Astrocyte of the hippocampus (primary cell): ENCODE data around the gene NRIP2.

ENCODE experiments used
- DNase-seq: peaks from one replicate; pipeline ENCODE4 v3.0.0; 2011; ENCODE audit warnings: low read depth, low spot score

The NRIP2 gene

DNA sequence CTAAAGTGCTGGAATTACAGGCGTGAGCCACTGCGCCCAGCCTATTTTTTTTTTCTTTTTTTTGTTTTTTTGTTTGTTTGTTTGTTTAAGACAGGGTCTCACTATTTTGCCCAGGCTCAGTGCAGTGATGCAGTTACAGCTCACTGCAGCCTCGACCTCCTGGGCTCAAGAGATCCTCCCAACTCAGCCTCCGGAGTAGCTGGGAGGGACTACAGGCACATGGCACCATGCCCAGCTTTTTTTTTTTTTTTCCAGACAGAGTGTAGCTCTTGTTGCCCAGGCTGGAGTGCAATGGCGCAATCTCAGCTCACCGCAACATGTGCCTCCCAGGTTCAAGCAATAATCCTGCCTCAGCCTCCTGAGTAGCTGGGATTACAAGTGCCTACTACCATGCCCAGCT is 28.1 kb downstream of the NRIP2 start:
- no peak for DNase-seq

- peak; percentile 55 for DNase-seq
Observed at GRCh38 chr12:2805143-2805520, 29.7 kb downstream of the NRIP2 start.

DNA sequence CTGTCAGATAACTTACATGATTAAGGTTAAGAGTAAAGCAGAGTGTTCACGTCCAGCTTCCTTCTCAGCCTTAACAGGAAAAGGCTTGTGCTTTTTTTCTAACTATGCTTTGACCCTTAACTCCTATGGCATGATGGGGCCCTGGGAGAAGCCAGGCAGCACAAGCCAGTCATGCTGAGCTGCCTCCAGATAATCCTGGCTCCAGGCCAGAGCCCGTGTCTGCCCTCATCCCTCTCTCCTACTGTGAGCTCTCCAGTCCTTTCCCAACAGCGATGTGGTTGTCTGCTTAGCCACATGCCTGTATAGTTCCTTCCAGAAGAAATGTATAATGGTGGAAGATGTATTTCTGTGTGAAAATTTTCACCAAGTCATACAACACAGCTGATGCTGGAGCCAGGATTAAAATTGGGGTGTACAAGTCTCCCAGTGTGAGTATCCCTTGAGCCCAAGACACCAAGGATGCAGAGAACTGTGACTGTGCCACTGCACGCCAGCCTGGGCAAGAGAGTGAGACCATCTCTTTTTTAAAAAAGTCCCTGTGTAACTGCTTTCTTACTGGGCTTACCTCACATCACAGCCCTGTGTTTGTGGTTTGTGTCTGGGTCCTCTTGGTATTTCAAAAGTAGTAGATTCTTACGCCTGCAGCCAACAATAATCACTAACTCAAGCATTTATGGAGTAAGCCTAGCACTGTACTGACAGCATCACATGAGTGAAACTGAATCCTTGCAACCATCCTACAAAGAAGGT is 30.3 kb downstream of the NRIP2 start:
- DNase-seq, result peak; percentile 67

GRCh38 chr12:2803635-2804392 is 31.0 kb downstream of the NRIP2 start:
- DNase-seq, result no peak

GRCh38 chr12:2801044-2801783 is 33.6 kb downstream of the NRIP2 start:
- no peak for DNase-seq

GRCh38 chr12:2800046-2800570 is 34.7 kb downstream of the NRIP2 start:
- no peak for DNase-seq

GRCh38 chr12:2797721-2798418 is 37.0 kb downstream of the NRIP2 start:
- DNase-seq, result peak; percentile 50

DNA sequence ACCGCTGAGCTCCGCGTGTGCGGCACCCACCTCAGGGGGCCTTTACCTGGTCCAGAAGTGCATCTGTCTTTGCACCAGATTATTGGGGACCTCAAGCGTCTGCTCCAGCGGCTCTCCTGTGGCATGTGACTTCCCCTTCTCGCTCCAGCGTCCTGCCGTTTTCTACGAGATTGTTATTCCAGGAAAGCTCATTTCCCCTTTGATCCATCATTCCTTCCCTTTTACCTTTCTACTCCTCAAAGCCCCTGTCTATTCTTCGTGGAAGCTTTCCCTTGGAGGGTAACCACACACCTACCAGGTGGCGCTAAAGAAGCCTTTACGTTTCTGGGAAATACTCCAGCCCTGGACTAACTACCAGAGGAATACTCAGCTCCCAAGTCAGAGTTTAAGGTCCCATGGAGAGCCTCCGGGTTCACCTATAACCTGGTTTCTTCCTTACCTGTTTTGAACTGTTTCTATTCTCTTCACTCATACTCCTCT is 38.6 kb downstream of the NRIP2 start:
- DNase-seq, result no peak

DNA sequence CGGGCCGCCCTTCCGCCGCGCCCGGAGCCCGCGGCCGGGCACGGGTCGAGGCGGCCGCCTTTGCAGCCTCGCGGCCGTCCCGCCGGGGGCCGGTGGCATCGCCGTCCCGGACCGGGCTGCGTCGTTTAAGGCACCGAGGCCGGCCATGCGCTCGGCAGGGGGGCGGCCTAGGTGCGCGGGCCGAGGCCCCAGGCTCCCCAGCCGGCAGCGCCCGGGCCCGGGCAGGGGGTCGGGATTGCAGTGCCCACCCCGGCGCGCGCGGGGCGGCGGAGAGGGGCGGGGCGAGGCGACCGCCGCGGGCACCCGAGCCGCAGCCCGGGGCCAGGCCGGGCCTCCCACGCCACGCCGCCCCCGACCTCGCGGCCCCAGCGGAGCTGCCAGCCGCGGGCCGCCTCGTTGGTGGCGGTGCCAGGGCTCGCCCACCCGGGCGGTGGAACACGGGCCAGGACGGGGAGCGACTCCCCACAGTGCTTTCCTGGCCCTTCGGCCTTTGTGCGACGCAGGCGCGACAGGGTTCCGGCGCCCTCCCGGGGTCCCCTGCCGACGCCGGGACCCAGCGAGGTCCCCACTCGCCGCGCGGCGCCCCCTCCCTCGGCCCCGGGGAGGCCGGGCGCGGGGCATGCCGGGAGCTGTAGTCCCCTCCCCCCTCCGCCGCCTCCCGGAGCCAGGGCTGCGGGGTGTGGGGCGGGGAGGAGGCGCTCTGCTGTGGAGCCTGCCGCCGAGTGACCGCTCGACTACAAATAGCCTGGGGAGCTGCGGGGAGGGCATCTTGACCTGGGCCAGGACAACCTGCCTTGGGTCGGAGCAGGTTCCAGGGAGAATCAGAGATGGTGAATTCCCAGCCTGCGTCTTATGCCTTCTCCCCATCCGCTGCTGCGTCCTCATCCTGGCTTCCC is 39.3 kb downstream of the NRIP2 start:
- DNase-seq, result peak; percentile 85

- peak; percentile 94 for DNase-seq
Observed at GRCh38 chr12:2794736-2795289, 40.0 kb downstream of the NRIP2 start, which contains the start of gene FKBP4. FKBP4 (plus strand) TSS chr12:2794970; CDS start chr12:2795140, 170 bp downstream.

DNA sequence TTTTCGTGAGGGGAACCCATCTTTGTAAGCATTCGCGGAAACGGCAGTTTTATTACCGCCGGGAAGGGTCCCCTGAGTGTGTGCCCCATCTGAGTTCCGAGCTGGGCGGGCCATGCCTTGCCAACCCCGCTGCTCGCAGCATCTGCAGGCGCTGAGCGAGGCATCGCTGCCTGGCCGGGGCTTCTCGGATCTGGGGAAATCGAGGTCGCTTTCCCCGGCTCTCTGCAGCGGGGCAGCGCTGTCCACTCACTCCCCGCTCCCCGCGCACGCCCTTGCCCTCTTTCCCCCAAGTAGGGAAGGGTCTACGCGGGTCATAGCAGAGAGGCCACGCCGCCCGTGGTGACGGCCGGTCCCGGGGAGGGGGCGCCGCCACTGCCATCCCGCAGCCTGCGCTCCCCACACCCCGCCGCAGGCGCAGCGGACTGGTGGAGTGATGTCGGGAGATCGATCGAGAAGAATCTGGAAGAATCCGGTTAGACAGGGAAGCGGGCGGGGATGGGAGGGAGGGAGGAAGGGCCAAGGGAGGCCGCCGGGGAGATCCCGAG is 40.6 kb downstream of the NRIP2 start:
- DNase-seq, result peak; percentile 68

DNA sequence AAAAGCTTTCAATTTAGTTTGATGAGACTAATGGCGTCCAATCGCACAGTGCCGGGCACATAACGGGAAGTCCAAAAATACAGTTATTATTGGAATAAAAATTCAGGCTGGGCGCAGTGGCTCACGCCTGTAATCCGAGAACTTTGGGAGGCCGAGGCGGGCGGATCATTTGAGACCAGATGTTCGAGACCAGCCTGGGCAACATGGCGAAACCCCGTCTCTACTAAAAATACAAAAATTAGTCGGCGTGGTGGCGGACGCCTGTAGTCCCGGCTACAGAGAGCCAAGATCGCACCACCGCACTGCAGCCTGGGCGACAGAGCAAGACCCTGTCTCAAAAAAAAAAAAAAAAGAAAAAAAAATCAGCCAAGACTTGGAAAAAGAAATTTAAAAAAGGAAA is 41.3 kb downstream of the NRIP2 start:
- DNase-seq, result no peak

DNA sequence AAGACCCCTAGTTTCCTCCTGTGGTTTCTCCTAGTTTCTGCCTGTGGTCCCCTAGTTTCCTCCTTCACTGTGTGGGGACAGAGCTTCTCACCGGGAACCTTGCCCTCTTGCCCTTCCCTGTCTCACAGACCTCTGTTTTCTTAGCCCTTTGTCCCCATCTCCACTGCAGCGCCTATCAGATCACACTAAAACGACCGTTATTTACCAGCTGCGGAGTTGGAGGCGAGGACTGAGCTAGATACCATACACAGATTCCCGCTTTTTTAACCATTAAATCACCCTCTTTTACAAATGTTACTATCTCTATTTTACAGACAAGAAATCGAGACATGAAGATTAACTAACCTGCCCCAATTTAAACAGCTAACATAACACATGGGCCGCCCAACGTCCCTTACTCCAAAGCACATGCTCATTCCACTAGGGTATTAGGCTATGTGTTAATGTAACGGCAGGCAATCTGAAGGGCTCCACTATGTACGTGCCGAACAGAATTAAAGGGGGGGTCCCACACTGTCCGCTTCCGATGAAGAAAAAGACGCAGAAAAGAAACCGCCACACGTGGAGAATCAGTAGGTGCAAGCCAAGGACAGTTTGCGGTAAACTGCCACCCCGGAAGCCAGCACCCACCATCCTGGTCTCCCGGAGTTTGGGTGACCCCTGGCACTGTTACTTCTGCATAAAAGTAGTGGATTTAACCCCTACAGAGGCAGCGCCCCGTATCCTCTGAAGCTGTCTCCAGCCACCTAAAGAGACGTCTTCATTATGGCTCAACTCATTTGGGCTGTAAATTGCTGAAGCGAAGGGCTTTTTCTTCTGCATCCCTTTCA is 41.9 kb downstream of the NRIP2 start:
- DNase-seq, result no peak

DNA sequence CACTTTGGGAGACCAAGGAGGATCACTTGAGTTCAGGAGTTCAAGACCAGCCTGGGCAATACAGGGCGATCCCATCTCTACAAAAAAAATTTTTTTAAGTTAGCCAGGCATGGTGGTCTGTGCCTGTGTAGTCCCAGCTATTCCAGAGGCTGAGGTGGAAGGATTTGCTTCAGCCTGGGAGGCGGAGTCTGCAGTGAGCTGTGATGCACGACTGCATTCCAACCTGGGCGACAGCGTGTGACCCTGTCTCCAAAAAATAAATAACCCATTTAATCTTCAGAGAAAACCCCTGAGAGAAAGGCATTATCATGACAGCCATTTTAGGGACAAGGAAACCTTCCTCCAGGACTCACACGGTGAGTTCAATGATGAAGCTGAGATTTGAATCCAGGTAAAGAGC is 43.7 kb downstream of the NRIP2 start:
- no peak for DNase-seq

DNA sequence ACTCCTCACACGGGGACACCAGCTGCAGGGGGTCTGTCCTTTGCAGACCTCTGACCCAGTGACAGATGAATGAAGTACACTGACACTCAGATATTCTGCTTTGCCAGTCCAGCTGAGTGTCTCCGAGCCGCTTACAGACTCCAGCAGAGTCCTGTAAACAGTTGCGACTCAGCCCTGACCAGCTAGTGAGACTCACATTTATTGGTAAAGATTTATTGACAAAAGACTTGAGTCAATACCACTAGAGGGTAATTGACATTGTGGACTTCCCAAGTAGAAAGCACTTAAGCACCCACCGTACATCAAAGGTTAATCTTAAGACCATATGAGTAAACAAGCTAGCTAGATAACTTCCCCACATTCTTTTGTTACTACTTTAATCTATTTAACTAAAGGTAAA is 49.8 kb downstream of the NRIP2 start:
- DNase-seq, result no peak

GRCh38 chr12:2783936-2784600 is 50.8 kb downstream of the NRIP2 start:
- DNase-seq, result peak; percentile 74

- DNase-seq, result no peak
Observed at GRCh38 chr12:2779281-2779680, 55.6 kb downstream of the NRIP2 start.

DNA sequence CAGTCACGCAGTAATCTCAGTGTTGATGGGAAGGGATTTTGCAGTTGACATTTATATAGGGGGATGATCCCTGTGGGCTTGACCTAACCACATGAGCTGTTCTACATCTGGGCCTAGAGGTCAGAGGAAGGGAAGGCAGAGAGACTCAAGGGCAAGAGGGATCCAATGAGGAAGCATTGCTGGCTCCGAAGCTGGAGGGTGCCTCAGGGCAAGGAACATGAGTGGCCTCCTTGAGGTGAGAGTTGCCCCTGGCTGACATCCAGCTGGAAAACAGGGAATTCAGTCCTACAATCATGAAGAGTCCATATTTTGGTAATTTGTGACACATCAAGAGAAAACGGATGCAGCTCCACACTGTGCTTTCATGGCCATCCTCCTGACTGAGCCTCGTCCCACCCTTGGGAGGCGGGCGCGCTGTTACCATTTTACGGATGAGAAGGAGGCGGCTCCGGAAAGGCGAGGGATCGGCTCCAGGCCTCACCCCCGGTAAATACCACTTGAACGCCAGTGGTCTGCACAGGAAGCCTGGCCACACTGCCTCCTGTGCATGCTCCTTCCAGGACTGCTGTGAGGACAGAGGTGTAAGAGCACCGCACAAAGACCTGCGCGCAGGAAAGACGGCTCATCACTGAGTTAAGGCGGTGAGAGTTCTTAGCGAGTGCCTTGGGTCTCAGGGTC is 58.6 kb downstream of the NRIP2 start:
- no peak for DNase-seq
